Measurements from ENCODE around the gene DPH5.
"Not testable (repeated sequence)": the region's sequence is repeated elsewhere in the genome, so short reads cannot be mapped to it uniquely, and the experiment has no call there.

DPH5 gene

DNA sequence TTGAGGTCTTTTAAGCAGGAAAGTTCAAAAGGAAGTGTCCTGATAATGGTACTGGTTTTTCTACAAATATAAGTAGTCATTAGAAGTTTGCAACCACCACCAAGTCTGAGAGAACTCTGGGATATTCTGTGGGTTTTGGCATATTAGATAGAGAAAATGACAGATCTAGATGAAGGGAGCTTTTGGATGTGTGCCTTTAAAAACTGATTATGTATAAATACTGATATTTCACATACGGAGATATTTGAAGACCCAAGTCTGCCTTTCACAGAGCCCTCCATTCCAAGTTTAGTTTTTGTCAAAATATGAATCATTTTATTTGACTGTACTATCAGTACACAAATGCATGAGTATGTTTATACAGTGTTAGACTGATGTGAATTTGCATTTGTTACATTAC lies 48.6 kb downstream of the DPH5 start:
- DNase-seq: no peak

DNA sequence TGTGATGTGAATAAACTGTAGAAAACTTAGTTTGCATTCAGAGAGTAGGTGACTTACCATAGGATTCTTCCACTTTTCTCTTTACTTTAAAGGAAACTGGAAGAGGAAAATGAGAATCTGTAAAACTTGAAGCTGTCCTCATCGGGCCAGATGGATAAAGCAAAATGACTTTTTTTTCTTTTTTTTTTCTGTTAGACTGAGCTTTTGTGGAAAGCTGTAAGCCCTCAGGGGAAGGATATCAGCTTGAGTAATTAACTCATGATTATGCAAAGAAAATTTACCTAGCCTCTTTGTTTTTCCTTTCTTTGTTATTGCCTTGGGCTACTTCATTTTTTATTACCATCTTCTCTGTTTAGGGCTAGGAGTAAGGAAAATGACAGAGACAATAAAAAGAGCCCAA lies 53.4 kb downstream of the DPH5 start:
- DNase-seq: no peak

DNA sequence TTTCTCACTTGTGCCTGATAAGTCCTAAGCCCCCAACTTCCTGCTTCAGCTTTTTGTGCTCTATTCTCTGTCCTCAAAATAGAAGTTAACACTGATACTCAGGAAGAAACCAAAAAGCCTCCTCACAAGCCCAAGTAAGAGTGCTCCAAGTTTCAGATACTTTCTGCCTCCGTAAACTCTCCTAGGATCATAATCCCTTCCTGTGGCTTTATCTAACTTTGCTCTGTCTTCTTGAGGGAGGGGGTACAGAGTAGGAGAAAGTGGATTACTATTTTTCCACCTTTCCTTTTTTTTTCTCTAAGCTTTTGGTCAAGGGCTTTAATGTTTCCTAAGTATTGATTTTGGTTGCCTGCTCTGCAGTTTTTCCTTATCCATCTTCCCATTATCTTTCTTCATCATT lies 54.6 kb downstream of the DPH5 start:
- DNase-seq: no peak

DNA sequence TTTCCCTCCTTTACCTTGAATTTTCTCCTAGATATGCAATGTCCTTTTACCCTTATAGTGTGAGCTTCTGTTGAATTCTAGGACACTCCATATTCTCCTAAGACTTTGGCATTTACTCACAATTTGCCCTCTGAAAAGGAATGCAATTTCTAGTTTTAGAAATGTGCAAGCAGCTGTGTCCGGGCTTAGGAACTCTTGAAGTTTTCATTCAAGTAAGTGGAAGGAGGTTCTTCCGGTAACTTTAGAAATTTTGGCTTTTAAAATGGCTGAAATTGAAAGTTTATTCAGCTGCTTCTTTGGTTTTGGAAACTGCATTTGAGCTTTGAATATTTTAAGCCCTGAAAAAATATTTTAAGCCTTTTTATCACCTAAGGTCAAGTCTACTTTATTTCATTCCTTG lies 56.3 kb downstream of the DPH5 start:
- DNase-seq: no peak

DNA sequence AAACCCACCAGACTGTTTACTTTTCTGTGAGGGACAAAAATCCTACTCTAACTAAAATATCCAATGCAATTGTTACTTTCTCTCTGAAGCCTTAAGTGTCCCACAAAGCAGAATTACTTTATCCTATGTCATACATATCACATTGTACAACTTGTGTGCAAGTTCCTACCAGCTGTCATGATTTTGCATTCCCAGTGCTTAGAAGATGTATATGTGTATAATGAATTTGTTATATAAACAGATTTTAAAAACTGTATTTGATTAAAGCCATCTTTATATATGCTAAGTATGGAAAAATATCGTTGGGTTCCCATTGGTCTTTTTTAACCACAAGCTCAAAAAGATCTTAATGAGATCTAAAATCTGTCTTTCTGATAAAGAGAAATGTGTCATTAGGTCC lies 57.0 kb downstream of the DPH5 start:
- no peak for DNase-seq

DNA sequence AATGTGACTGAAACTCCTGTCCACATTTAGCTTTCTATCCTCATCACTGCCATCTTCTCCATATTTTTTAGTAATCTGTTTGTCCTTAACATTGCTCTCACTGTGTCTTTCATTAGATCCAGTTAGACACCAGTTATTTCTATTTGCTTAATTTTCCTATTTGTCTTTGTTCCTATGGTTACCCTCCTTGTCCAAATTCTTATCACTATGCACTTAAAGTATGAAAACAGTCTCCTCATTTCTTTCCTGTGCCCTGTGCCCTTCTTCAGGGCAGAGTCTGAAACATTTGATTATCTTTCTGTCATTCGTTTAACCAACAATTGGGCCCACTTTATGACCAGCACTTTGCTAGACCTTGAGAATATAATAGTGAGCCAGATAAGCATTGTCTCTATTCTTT lies 65.5 kb downstream of the DPH5 start:
- DNase-seq: no peak

DNA sequence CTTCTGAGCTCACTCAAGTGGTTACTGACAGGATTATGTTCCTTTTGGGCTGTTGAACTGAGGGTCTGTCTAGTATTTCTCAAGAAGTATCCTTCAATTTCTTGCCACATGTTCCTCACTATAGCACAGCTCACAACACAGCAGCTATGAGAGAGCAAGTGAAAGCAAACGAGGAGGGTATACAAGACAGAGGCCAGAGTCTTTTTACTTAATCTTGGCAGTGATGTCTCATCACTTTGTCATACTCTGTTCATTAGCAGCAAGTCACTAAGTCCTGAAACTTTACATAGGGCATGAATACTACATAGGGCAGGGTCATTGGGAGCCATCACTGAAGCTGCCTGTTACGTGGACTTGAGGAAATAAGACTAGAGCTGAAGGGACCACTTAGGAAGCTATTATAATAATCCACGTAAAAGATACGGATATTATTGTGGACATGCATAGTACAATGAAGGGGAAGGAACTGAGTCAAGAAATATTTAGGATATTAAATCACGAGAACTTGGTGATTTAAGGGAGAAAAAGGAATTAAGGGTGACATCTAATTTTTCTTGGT lies 66.0 kb downstream of the DPH5 start:
- no peak for DNase-seq

DNA sequence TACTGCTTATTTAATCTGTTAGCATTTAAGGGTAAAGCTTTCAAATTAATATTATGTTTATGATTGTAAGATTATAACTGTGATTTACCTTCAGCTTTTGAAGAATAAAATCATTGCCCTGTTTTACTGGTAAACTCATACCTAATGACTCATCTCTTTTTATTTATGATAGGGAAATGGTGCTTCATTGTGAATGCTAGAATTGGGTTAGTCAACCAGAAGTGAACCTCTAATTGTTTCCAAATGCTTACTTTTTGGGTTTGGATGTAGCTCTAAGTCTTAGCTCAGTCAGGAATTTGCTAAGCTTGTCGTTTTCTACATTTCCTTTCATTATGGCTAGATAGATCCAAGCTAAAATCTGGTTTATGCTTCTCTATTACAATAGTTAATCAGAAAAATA lies 70.3 kb downstream of the DPH5 start:
- no peak for DNase-seq

DNA sequence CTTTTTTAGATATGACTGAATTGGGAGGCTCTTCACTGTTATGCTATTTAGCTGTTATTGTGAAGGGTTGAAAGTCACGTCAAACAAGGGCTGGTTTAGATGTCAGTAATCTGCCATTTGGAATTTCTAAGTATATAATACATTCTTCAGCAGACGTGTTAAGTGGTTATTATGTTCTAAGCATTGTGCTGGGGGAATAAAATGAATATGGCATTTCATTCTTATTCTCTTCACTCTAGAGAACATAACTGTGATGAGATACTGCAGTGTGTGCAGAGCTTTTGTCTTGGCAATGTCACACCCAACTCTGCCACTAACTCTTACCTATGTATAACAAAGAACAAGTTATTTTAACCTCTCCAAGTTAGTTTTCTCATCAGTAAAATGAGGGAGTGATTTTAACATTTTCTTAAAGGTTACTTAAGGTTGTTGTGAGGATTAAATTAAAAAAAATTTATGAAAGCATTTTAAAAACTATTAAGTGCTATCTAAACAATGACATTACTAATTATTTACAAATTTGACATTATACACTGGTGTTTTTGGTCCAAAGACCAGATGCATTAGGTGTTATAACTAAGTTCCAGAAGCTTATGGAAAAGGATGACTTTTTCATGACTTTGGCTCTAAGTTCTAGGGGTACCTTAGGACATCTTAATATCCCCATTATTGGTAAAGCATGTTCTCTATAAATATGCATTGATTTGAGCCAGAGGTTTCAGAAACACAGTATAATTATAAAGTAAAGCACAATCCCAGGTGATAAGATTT lies 71.4 kb downstream of the DPH5 start:
- no peak for DNase-seq

DNA sequence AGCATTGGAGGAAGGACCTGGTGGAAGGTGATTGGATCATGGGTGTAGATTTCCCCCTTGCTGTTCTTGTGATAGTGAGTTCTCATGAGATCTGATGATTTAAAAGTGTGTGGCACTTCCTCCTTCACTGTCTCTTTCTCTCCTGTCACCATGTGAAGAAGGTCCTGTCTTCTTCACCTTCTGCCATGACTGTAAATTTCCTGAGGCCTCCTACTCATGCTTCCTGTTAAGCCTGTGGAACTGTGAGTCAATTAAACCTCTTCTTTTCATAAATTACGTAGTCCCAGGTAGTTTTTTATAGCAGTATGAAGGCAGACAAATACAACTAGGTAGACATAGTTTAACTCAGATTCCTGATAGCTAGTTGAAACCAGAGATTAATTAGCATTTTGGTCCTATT lies 72.6 kb downstream of the DPH5 start:
- not testable (repeated sequence) for DNase-seq

DNA sequence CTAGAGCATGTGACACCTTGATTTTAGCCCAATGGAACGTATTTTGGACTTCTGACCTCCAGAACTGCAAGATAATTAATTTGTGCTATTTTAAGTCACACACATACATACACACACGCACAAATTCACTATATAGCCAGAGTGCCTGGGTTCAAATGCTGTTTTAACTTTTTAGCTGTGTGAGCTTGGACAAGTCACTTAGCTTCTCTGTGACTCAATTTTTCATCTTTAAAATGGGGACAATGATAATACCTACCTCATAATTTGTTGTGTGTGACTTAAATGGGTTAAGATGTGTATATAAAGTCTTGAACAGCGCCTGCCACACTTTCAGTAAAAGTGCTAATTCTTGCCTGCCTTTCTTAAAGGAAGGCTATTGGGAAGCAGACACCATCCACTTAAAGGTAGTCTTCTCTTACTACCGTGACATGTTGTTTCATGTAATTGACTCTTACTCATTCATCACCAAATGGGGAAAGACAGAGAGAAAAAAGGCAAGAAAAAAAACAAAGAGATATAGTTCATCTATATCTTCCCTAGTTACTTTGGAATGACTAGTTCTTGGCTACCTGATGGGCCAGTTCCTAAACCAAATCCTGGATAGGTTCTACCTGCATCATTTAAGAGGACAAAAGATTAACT lies 73.4 kb downstream of the DPH5 start:
- no peak for DNase-seq

DNA sequence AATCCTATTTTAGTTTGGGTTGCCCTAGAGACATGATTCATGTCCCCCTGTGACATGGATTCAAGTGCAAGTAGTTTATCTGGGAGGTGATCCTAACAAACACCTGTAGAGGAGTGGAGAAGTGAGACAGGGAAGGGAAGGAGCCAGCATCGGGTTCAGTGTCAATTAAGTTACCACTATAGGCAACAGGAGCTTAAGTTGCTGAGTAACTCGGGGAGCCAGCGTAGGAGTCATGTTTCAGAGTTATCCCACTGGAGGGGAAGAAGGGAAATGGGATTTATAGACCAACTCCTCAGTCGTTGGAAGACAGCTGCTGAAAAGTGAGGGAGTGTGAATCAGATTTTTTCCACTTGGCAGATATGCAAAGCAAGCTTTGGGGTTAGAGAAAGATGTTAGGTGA lies 74.8 kb downstream of the DPH5 start:
- DNase-seq: no peak

DNA sequence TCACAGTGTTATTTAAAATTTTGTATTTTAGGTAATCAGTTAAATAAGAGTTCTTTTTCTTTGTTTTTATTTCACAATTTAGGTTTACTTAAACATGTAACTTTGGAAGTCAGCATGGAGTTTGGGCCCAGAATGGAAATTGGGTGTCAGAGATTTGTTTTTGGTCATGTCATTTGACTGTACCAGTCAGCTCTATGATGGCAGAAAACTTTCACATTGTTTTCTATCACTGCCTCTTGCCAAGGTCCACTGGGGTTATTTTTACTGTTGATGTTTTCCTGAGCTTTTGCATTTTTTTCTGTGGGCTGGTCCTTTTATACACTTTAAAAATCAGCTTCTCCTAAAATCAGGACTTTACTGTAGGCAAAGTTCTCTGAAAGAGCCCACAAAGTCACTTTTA lies 75.2 kb downstream of the DPH5 start:
- DNase-seq: no peak

DNA sequence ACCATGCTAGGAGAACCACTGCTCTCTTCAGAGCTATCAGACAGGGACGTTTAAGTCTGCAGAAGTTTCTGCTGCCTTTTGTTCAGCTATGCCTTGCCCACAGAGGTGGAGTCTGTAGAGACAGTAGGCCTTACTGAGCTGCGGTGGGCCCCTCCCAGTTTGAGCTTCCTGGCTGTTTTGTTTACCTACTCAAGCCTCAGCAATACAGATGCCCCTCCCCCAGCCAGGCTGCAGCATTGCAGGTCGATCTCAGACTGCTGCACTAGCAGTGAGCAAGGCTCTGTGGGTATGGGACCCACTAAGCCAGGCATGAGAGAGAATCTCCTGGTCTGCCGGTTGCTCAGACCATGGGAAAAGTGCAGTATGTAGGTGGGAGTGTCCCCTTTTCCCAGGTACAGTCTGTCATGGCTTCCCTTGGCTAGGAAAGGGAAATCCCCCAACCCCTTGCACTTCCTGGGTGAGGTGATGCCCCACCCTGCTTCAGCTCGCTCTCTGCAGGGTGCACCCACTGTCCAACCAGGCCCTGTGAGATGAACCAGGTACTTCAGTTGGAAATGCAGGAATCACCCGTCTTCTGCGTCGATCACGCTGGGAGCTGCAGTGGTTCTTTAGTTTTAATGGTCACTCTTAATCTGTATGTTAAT lies 75.9 kb downstream of the DPH5 start:
- DNase-seq: peak; percentile 4

DNA sequence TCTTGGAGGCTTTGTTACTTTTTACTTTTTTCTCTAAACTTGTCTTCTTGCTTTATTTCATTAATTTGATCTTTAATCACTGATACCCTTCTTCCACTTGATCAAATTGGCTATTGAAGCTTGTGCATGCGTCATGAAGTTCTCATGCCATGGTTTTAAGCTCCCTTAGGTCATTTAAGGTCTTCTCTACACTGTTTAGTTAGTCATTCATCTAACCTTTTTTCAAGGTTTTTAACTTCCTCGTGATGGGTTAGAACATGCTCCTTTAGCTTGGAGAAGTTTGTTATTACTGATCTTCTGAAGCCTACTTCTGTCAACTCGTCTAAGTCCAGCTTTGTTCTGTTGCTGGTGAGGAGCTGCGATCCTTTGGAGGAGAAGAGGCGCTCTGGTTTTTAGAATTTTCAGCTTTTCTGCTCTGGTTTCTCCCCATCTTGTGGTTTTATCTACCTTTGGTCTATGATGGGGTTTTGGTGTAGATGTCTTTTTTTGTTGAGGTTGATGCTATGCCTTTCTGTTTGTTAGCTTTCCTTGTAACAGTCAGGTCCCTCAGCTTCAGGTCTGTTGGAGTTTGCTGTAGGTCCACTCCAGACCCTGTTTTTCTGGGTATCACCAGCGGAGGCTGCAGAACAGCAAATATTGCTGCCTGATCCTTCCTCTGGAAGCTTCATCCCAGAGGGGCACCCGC lies 76.7 kb downstream of the DPH5 start:
- not testable (repeated sequence) for DNase-seq

DNA sequence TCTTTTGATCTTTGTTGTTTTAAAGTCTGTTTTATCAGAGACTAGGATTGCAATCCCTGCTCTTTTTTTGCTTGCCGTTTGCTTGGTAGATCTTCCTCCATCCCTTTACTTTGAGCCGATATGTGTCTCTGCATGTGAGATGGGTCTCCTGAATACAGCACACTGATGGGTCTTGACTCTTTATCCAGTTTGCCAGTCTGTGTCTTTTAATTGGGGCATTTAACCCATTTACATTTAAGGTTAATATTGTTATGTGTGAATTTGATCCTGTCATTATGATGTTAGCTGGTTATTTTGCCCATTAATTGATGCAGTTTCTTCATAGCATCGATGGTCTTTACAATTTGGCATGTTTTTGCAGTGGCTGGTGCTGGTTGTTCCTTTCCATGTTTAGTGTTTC lies 77.8 kb downstream of the DPH5 start:
- DNase-seq: not testable (repeated sequence)

DNA sequence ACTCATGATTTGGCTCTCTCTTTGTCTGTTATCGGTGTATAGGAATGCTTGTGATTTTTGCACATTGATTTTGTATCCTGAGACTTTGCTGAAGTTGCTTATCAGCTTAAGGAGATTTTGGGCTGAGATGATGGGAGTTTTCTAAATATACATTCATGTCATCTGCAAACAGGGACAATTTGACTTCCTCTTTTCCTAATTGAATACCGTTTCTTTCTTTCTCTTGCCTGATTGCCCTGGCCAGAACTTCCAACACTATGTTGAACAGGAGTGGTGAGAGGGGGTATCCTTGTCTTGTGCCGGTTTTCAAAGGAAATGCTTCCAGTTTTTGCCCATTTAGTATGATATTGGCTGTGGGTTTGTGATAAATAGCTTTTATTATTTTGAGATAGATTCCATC lies 79.5 kb downstream of the DPH5 start:
- DNase-seq: not testable (repeated sequence)

DNA sequence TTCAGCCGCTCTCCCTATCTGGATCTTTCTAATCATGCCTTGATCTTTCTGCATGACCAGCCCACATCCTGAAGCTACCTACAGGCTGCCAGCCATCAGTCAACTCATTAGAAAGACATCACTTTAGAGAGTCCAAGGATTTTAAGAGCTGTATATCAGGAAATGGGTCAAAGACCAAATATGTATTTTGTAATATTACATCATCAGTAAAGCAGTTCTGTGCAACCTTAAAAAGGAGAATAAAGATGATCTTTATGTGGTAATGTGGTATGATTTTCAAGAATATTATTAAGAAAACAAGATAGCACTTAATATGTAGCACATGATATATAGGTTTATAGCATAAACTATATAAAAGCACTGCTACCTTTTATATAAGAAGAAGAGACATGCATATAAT lies 82.1 kb downstream of the DPH5 start:
- DNase-seq: no peak

DNA sequence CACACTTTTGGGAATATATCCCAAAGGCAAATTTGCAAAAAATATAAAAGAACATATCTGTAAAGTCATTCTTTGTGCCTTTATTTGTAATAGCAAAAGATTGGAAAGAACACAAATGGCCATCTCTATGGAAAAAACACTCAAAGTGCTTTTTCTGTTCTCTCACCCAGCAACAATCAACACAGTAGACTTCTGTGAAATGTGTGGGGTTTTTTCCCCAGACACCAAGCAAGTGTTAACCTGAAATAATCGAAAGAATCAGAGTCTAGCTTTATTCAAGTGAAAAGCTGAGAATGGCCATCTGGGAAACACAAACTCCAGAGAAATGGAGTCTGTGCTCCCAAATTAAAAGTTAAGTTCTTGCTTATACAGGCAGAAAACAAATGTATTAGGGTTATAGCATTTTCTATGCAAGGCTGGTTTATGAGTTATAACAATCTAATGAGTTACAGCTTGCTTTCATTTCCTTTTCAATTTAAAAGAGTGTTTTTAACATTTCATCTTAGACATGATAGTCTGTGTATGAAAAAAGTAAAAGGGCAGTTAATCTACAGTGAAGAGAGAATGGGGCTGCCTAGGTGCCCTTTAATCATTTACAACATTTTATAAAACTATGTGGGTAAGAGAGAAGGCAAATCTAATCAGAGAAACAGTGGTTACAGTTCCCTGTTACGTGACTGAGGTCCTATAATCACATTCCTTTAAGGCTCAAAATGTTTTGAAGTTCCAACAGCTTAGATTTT lies 83.1 kb downstream of the DPH5 start:
- no peak for DNase-seq

DNA sequence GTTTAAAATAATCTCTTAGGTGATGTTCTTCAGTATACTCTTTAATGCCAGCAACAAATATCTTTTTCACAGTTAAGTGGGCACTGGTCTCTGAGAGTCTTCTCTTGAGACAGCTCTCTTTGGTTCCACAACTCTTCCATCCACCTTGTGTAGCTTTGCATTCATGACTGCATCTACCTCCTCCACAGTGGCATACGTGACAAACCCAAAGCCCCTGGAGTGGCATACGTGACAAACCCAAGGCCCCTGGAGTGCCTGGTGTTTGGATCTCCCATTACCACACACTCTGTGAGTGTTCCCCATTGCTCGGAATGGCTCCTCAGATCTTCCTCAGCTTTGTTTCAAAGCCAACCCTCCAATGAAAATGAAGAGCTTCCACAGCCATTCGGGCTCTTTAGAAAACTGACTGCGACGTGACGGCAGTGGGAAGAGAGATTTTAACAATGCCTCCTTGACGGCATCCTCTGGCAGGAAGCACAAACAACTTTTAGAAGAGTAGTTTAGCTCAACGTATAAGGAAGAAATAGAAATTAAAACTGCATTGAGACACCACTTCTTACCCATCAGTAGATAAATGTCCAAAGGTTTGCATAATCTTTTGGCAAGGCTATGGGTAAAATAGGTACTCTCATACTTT lies 83.9 kb downstream of the DPH5 start:
- DNase-seq: no peak

DNA sequence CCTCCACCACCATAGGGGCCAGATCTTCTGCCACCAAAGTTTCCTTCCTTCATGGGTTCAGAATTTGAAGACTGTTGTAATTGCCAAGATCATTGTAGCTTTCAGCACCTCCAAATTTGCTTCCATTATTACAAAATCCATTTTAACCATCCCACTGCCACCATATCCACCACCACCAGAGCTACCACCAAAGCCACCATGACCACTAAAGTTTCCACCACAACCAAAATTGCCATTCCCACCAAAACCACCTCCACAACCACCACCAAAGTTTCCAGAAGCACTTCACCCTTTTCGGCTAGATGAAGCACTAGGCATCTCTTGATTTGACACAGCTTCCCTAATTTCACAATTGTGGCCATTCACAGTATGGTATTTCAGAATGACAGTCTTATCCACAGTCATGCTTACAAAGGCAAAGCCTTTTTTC lies 84.5 kb downstream of the DPH5 start:
- no peak for DNase-seq

Measured in NCI-H1105 treated with DMSO at 0.1 percent for 48 hours (cell line).